ENCODE results near the gene PLOD3. TPM values are rescaled to one million over a fixed set of nuclear protein-coding genes. Genes with fewer than 3 reads are reported as not detected.

PLOD3 gene
- total and polyA plus RNA-seq, 9 of the 15 experiments (the other 6 are each of a cell fraction or from before 2014, with no cell fraction given) = 2.8 to 101 (median 30.9) TPM

- TF ChIP-seq DLX4 (CRISPR knock-in tag; IDR thresholded peaks at IDR 0.05) (no peak), KDM5B (IDR thresholded peaks at IDR 0.05; ENCODE audit: insufficient replicate concordance, low read depth, low read length) (peak; percentile 12), BHLHE40 (IDR thresholded peaks at IDR 0.05; ENCODE audit: low read length) (peak; percentile 57), ZNF512 (tag; IDR thresholded peaks at IDR 0.05) (peak; percentile 42; the same call in 1 of the 2 replicates), THRB (CRISPR knock-in tag; conservative IDR thresholded peaks at IDR 0.05) (no peak), POLR2G (IDR thresholded peaks at IDR 0.05; ENCODE audit: low read depth, low read length) (0 out of 2 replicates have a peak, but pooled peaks have one; percentile 12), FOSL1 (tag; conservative IDR thresholded peaks at IDR 0.05) (0 out of 2 replicates have a peak, but pooled peaks have one; percentile 30), EGR1 (conservative IDR thresholded peaks at IDR 0.05) (peak; percentile 77), EP400 (IDR thresholded peaks at IDR 0.05) (no peak), RERE (CRISPR knock-in tag; IDR thresholded peaks at IDR 0.05; ENCODE audit: borderline replicate concordance) (no peak), ZNF707 (CRISPR knock-in tag; conservative IDR thresholded peaks at IDR 0.05) (no peak)
Observed at GRCh38 chr7:101166909-101167644, 50.3 kb downstream of the PLOD3 start (continued).

Data from K562 (cell line).